Thoracic aorta (tissue), 2 donors: ENCODE measurements around the gene PRKN. TPM values are rescaled to one million over a fixed set of nuclear protein-coding genes. Genes with fewer than 3 reads are reported as not detected.

ENCODE experiments used
- ATAC-seq: fragments of 150-250 bp; one replicate; pipeline ENCODE4 v1.8.0; 2017; ENCODE audit warnings: low read depth; ENCODE audit not compliant: insufficient number of reproducible peaks, low FRiP score
- DNase-seq: peaks from one replicate; pipeline ENCODE4 v3.0.0-alpha.2; 2020; ENCODE audit warnings: low spot score
- H3K27ac ChIP-seq, 2 donors: fragments of 200-600 bp; sonication (generic); 1 replicate in 1 of 2; 2 replicates in 1 of 2; pipeline ENCODE4 v1.5.1; 2016; ENCODE audit warnings: mild to moderate bottlenecking in 2 of 2, moderate library complexity in 2 of 2
- H3K27me3 ChIP-seq: fragments of 200-600 bp; sonication (generic); replicated peaks from 2 replicates; pipeline ENCODE4 v1.6.0; 2016; ENCODE audit warnings: mild to moderate bottlenecking; ENCODE audit not compliant: insufficient read depth
- H3K36me3 ChIP-seq: fragments of 200-600 bp; sonication (generic); one replicate; pipeline ENCODE4 v1.5.1; 2016
- H3K4me1 ChIP-seq, 2 donors: fragments of 200-600 bp; sonication (generic); 1 replicate in 1 of 2; 2 replicates in 1 of 2; pipeline versions ENCODE4 v1.5.1 to v1.6.0; 2016; ENCODE audit warnings: low read depth in 2 of 2, mild to moderate bottlenecking in 1 of 2; ENCODE audit not compliant: control insufficient read depth in 1 of 2
- H3K4me3 ChIP-seq: fragments of 200-600 bp; sonication (generic); 2 replicates; pipeline ENCODE4 v1.5.1; 2016; ENCODE audit warnings: mild to moderate bottlenecking
- H3K9me3 ChIP-seq: fragments of 200-600 bp; sonication (generic); 2 replicates; pipeline ENCODE4 v1.5.1; 2016
- CTCF ChIP-seq: fragments of 200-600 bp; sonication (generic); IDR thresholded peaks from one replicate; pipeline ENCODE4 v1.5.1; 2019; ENCODE audit warnings: antibody characterized with exemption
- total RNA-seq, 2 donors: library from RNA; depleted of rRNA; stranded (reverse); fragments of >200 nt; gene quantifications; one replicate each; pipeline versions ENCODE4 v1.1.0 to v1.2.3, GENCODE V29; 2016

The PRKN gene
- total RNA-seq, 2 donors from 2014 or later: 10.4 to 23.8 TPM

- Histone ChIP-seq H3K4me3 (no peak overlapping the region), H3K36me3 (no peaks in the 10 kb centered on the region), H3K27ac (no peak overlapping the region), H3K4me1 (peaks cover 3 to 9% of the 10 kb centered on the region in 2 donors), H3K9me3 (no peaks in the 10 kb centered on the region), H3K27me3 (no peaks in the 10 kb centered on the region)
- DNase-seq (no peak), ATAC-seq (no peak)
- TF ChIP-seq CTCF: no peak
These were observed 4.9 kb downstream of the PRKN start for GRCh38 chr6:162722633-162723032.

GRCh38 chr6:162722226-162722625, 5.3 kb downstream of the PRKN start:
- no peaks in the 10 kb centered on the region for H3K9me3 ChIP-seq
- no peak for ATAC-seq
- H3K27me3 ChIP-seq: no peaks in the 10 kb centered on the region
- no peak for TF ChIP-seq CTCF
- no peaks in the 10 kb centered on the region for H3K36me3 ChIP-seq
- no peak overlapping the region for H3K4me3 ChIP-seq
- no peak for DNase-seq
- peaks cover 3 to 9% of the 10 kb centered on the region in 2 donors for H3K4me1 ChIP-seq
- no peak overlapping the region for H3K27ac ChIP-seq

- no peak for ATAC-seq
- no peak for DNase-seq
- H3K9me3 ChIP-seq: no peaks in the 10 kb centered on the region
- no peak overlapping the region for H3K27ac ChIP-seq
- H3K4me1 ChIP-seq: peaks cover 0 to 2% of the 10 kb centered on the region in 2 donors
- H3K4me3 ChIP-seq: no peak overlapping the region
- H3K27me3 ChIP-seq: no peaks in the 10 kb centered on the region
- no peaks in the 10 kb centered on the region for H3K36me3 ChIP-seq
- no peak for TF ChIP-seq CTCF
These were observed 6.2 kb downstream of the PRKN start for GRCh38 chr6:162721404-162721687.

- H3K27ac ChIP-seq: no peak overlapping the region
- DNase-seq: no peak
- no peak for ATAC-seq
- no peaks in the 10 kb centered on the region for H3K9me3 ChIP-seq
- H3K4me1 ChIP-seq: no peaks in the 10 kb centered on the region
- no peaks in the 10 kb centered on the region for H3K27me3 ChIP-seq
- no peaks in the 10 kb centered on the region for H3K36me3 ChIP-seq
- no peak overlapping the region for H3K4me3 ChIP-seq
- no peak for TF ChIP-seq CTCF
These were observed 8.0 kb downstream of the PRKN start for GRCh38 chr6:162719528-162719927.

- Histone ChIP-seq H3K36me3 (no peaks in the 10 kb centered on the region), H3K4me3 (no peak overlapping the region), H3K27ac (no peak overlapping the region), H3K4me1 (no peaks in the 10 kb centered on the region), H3K9me3 (no peaks in the 10 kb centered on the region), H3K27me3 (no peaks in the 10 kb centered on the region)
- DNase-seq: no peak
- ATAC-seq: no peak
- no peak for TF ChIP-seq CTCF
These were observed 12.0 kb downstream of the PRKN start for GRCh38 chr6:162715601-162716000.
